Fibroblast of pulmonary artery (primary cell): ENCODE measurements around the gene LOXHD1.

Experiments
- DNase-seq: peaks from one replicate; pipeline ENCODE4 v3.0.0-alpha.2; 2010; ENCODE audit warnings: low read depth
- H3K4me3 ChIP-seq: replicated peaks from 2 replicates; pipeline ENCODE4 v1.5.1; 2011; ENCODE audit warnings: low read depth, mild to moderate bottlenecking, control low read depth, low read length, moderate library complexity
- CTCF ChIP-seq: IDR thresholded peaks from 2 replicates; pipeline ENCODE4 v1.5.1; 2011; ENCODE audit warnings: mild to moderate bottlenecking, control low read depth, low read length, inconsistent platforms; ENCODE audit errors: missing control alignments

LOXHD1 gene

GRCh38 chr18:46427216-46427995 lies 229.6 kb downstream of the LOXHD1 start:
- DNase-seq, result no peak
- TF ChIP-seq CTCF, result no peak
- H3K4me3 ChIP-seq, result no peak overlapping the region
